HL-60/S4 treated with retinoic acid at 250 ng/mL for 4 days and 3 days (cell line): ENCODE measurements around the gene WFDC9.
"Not testable (repeated sequence)": the region's sequence is repeated elsewhere in the genome, so short reads cannot be mapped to it uniquely, and the experiment has no call there.

Source experiments
- in situ Hi-C: fragments of 300-500 bp; cut with MboI; formaldehyde crosslinking; loops from 2 replicates; pipeline ENCODE4 v1.7.0; 2022; ENCODE audit warnings: low sequenced_read_pairs

Gene WFDC9

DNA sequence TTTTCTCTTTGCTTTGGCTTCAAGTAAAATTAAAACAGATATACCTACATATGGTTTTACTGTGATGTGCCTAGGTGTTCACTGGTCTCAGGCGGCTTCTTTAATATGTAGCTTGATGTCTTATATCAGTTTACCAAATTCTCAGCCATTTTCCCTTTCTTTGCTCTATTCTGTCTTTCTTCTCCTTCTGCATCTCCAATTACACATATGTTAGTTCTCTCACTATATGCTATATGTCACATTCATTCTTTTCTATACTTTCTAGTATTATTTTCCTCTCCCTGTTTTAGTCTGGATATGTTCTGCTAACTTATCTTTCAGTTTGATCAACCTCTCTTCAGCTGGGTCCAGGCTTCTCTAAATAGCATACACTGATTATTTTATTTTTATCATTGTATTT lies 37.6 kb downstream of the WFDC9 start:
- in situ Hi-C loops = loop anchor here (25.0 kb wide), 1 partner anchor 169 kb away; no protein-coding TSS in a partner anchor

DNA sequence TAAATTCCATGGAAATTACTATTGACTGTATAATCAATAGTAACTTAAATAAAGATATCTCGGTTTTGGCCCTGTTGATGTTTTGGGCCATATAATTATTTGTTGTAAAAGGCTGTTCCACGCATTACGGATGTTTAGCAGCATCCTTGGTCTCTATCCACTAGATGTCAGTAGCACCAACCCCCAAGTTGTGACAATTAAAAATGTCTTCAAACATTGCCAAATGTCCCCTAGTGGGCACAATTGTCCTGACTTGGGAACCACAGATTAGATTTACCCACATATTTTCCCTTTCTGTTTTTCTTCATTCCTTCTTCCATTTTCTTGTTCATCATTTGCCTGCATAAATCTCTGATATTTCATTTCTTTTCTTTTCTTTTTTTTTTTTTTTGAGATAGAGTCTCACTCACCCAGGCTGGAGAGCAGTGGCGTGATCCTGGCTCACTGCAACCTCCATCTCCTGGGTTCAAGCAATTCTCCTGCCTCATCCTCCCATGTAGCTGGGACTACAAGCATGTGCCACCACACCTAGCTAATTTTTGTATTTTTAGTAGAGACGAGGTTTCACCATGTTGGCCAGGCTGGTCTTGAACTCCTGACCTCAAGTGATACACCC lies 38.4 kb downstream of the WFDC9 start:
- in situ Hi-C loops = loop anchor here (25.0 kb wide), 1 partner anchor 170 kb away; no protein-coding TSS in a partner anchor

DNA sequence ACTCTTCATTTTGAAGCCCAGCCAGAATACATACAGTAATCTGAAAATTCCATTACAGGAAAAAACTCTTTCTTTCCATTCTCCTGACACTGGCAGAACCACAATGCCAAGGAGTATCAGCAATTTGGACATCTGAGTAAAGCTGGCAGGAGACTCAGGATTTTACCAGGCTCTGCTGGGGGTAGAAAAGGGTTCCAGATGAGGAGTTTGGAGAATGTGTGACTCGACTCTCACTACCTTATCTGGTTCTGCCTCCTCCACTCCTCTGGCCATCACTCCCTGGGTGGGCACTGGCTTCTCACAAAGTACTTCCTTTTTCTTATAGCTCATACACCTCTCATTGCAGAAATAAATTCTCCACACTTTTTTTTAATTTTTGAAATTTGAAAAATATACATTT lies 41.4 kb downstream of the WFDC9 start:
- in situ Hi-C loops = loop anchor here (25.0 kb wide), 1 partner anchor 173 kb away; no protein-coding TSS in a partner anchor

DNA sequence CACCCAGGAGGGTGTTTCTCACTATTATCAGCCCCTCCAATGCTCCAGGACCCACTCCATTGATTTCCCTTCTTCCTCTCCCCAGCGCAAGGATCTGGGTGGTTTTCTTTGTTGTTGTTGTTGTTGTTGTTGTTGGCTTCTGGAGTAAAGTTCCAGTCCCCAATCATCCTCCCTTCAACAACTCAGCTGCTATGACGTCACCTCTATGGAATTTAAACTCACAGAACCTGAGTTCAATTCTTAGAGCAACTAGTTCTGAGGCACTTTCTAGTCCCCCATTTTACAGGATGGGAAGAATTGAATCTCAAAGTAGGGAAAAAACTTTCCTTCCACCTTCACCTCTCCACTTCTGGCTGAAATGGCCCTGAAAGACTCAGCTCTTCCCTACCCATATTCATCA lies 42.3 kb downstream of the WFDC9 start:
- in situ Hi-C loops = loop anchor here (25.0 kb wide), 1 partner anchor 174 kb away; no protein-coding TSS in a partner anchor

DNA sequence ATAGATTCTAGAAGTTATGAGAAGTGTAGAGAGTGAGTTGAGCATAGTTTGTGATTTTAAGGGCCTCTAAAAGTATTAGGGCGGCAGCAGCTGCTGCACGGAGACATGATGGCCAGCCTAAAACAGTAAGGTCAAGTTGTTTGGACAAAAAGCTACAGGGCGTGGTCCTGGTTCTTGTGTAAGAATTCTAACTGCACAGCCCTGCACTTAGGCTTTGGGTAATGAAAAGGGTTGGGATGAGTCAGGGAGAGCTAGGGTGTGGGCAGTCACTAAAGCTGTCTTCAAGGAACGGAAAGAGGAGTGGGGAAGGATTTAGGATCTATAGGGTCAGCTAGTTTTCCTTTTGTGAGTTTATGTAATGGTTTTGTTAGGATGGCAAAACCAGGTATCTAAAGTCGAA lies 45.1 kb downstream of the WFDC9 start:
- in situ Hi-C loops = loop anchor here (25.0 kb wide), 1 partner anchor 176 kb away; no protein-coding TSS in a partner anchor

DNA sequence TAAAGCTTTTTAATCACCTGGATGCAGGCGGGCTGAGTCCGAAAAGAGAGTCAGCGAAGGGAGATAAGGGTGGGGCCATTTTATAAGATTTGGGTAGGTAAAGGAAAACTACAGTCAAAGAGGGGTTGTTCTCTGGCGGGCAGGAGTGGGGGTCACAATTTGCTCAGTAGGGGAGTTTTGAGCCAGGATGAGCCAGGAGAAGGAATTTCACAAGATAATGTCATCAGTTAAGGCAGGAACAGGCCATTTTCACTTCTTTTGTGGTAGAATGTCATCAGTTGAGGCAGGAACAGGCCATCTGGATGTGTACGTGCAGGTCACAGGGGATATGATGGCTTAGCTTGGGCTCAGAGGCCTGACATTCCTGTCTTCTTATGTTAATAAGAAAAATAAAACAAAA lies 46.8 kb downstream of the WFDC9 start:
- in situ Hi-C loops = loop anchor here (25.0 kb wide), 1 partner anchor 178 kb away; no protein-coding TSS in a partner anchor

DNA sequence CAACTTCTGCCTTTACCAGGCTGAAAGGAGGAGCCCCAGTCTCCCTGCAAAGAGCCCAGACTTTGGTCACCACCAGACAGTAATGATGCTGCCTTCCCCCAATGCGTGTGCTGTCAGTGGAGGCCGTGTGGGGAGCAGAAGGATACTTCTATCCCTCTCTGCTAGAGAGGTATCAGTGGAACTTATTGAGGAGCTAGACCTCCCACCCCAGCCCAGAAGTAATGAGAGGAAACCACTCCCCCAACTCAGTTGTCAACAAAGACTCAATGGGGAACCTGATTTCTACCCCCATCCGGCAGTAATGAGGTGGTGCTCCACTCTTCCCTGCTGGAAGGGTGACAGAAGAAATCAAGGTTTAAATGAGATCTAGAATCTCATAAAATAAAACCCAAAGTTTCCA lies 47.6 kb downstream of the WFDC9 start:
- in situ Hi-C loops = loop anchor here (25.0 kb wide), 1 partner anchor 179 kb away; no protein-coding TSS in a partner anchor

DNA sequence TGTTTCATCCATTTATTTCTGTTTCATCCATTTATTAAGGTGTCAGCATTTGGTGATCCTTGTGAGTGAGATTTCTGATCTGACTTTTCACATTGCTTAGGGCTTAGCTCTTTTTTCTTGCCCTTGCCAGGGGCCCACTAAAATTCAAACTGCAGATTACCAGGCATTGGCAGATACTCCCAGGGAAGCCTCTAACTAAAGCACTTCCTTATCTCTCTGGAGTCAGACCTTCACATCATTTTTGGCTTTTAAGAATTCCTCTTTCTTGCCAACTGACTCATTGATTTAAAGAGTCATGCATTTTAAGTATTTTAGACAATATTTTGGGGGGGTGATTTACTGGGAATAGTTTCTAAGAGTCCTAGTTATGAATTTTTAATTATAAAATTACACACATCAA lies 49.4 kb downstream of the WFDC9 start:
- in situ Hi-C loops = loop anchor here (25.0 kb wide), 1 partner anchor 181 kb away; no protein-coding TSS in a partner anchor

DNA sequence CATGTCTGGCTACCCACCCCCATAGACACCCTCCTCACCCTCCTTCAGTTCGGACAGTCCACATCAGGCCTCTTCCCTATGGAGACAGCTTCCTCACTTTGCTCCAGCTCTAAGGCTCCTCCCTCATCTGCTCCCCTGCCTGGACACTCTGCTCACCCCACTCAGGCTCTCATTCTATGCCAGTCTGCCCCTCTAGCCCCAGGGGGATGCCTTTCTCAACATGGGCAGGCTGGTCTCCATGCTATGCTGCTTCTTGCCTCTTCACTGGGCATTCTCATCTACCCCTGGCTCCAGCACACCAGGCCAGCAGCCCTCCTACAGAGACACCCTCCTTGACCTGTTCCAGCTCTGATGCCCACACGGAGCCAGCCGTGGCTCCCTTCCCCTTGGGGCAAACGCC lies 51.9 kb downstream of the WFDC9 start, which contains the start of gene WFDC8:
Gene WFDC8, minus strand, starts transcription at position 101 of the 400 bp plus-strand sequence. Its CDS starts 37 bp downstream, at position 64.
- in situ Hi-C loops = loop anchor here (25.0 kb wide), 1 partner anchor 183 kb away; no protein-coding TSS in a partner anchor

DNA sequence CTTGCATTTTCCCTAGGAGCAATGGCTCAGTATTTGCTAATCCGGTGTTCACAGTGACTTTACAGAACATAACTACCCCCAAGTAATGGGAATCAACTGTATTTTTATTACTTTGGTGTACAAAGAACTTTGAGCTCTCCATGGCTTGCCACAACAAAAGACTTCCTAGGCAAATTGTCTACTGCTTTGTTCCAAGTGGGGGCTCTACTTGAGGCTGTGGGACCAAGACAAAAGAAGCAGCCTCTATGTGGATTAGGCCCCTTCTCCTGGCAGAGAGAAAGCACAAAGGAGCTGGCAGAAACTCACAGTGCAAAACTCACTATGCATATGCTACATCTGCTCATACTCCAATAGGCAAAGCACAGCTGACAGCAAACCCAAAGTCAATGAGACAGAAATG lies 52.9 kb downstream of the WFDC9 start:
- in situ Hi-C loops = loop anchor here (25.0 kb wide), 1 partner anchor 184 kb away; no protein-coding TSS in a partner anchor

DNA sequence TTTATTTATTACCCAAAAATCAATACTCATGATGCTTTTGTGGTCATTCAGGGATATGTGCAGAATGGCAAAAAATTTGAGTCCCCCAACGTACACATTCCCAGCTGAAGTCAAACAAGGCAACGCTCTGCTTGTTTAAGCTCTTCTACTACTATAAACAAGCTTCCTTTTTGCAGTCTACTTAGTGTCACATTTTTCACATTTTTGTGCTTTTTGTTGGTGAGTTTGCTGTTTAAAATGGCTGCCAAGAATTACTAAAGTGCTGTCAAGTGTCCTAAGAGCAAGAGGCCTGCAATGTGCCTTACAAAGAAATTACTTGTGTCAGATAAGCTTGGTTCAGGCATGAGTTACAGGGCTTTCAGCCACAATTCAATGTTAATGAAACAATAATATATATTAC lies 54.1 kb downstream of the WFDC9 start:
- in situ Hi-C loops = loop anchor here (25.0 kb wide), 1 partner anchor 185 kb away; no protein-coding TSS in a partner anchor

DNA sequence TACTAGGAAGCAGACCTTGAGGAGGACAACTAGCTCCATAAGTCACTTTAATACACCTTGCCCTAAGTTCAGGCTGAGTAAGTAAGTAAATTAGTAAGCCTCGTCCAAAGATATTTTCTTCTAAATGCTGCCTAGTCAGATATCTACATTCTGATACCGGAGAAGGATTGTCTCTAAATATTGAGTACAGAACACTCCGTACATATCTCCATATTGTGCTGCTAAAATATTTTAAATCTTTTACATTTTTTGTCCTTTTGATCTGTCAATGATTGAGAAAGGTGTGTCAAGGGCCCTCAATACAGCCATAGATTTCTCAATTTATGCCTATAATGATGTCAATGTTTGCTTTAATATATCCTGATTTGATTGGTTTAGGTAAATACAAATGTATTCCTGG lies 55.2 kb downstream of the WFDC9 start:
- in situ Hi-C loops = loop anchor here (25.0 kb wide), 1 partner anchor 186 kb away; no protein-coding TSS in a partner anchor

DNA sequence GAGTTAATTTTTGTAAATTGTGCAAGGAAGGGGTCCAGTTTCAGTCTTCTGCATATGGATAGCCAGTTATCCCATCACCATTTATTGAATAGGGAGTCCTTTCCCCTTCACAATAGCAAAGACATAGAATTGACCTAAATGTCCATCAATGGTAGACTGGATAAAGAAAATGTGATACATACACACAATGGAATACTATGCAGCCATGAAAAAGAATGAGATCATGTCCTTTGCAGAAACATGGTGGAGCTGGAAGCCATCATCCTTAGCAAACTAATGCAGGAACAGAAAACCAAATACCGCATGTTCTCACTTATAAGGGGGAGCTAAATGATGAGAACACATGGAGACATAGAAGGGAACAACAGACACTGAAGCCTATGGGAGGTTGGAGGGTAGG lies 61.4 kb downstream of the WFDC9 start:
- in situ Hi-C loops = not testable (repeated sequence)

DNA sequence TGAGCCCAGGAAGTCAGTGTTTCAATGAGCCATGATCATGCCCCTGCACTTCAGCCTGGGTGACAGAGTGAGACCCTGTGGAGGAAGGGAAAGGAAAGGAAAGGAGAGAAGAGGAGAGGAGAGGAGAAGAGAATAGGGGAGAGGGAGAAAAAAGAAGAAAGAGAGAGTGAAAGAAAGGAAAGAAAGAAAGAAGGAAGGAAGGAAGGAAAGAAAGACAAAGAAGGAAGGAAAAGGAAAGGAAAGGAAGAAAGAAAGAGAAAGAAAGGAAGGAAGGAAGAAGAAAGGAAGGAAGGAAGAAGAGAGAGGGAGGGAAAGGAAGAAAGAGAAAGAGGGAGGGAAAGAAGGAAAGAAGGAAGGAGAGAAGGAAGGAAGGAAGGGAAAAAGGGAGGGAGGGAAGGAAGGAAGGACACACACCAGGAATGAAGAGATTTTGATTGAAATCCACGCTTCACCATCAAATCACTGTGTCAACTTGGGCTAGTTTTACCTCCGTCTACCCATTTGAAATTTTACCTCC lies 66.3 kb downstream of the WFDC9 start:
- in situ Hi-C loops = no loop called here
